Measurements from ENCODE around the gene HOTAIR. TPM values are rescaled to one million over a fixed set of nuclear protein-coding genes. Genes with fewer than 3 reads are reported as not detected.
A peak's percentile ranks its signal among the peaks of the same experiment; 100 is the strongest.

The HOTAIR gene
- total and polyA plus RNA-seq, 2 donors (not counting 3 experiments of a cell fraction or from before 2014, with no cell fraction given) = not detected

GRCh38 chr12:53961025-53961761, 13.6 kb downstream of the HOTAIR start:
- dilution Hi-C loops (cut with MboI; ENCODE audit: extremely low pct_ligation_motif_present, low sequenced_read_pairs) = no loop called here
- no peaks in the 10 kb centered on the region for H3K9me1 ChIP-seq (replicated peaks; ENCODE audit: control insufficient read depth, extremely low read depth, insufficient read depth, low read length)
- no TSS peak for BruUV-seq (replicated peaks)
- no peaks in the 10 kb centered on the region for H3K9me3 ChIP-seq (replicated peaks; ENCODE audit: control insufficient read depth, insufficient read depth, low read length)
- no peak overlapping the region for H3K9ac ChIP-seq (replicated peaks; ENCODE audit: extremely low read depth, insufficient read depth, low read length)
- no peak overlapping the region for H3K27ac ChIP-seq (ENCODE audit: insufficient read depth, low read depth, low read length)
- CTCF ChIA-PET = interaction anchor here (1.0 kb wide), 1 partner anchor 24 kb away, joined by 3 read pairs; the partner anchor contains the start of gene HOXC10
- TF ChIP-seq GATA2 (IDR thresholded peaks at IDR 0.05; ENCODE audit: insufficient read depth, insufficient read length, low read depth, low read length) = no peak
- no peak for TF ChIP-seq MYC (IDR thresholded peaks at IDR 0.05; ENCODE audit: low read depth, low read length)
- TF ChIP-seq FOS (IDR thresholded peaks at IDR 0.05; ENCODE audit: borderline replicate concordance, insufficient read depth, low read length) = no peak
- no peak for TF ChIP-seq MAX (IDR thresholded peaks at IDR 0.05; ENCODE audit: insufficient read depth, insufficient read length)
- TF ChIP-seq CTCF (IDR thresholded peaks at IDR 0.05; ENCODE audit: extremely low read depth in 1 of 2, insufficient read depth in 1 of 2, low read depth in 1 of 2, low read length in 2 of 2) = no peak
- TF ChIP-seq POLR2A (IDR thresholded peaks at IDR 0.05; ENCODE audit: low read depth, low read length) = no peak
- peak; percentile 97 for TF ChIP-seq EZH2 (IDR thresholded peaks at IDR 0.05; ENCODE audit: borderline replicate concordance, low read depth, low read length, severe bottlenecking)
- H2AFZ ChIP-seq (ENCODE audit: low read depth, low read length) = no peak overlapping the region
- no peak overlapping the region for H3K4me2 ChIP-seq (ENCODE audit: insufficient read depth, low read length)
- FAIRE-seq (no peak), DNase-seq (ENCODE audit: low read depth, low spot score) (no peak)
- no peaks in the 10 kb centered on the region for H3K4me1 ChIP-seq (ENCODE audit: control insufficient read depth, extremely low read depth, insufficient read depth, low read length)
- H3K36me3 ChIP-seq (ENCODE audit: control insufficient read depth in 2 of 2, extremely low read depth in 1 of 2, insufficient read depth in 2 of 2, low read length in 2 of 2) = no peaks in the 10 kb centered on the region
- POLR2A ChIA-PET = no interaction called here
- no peaks in the 10 kb centered on the region for H4K20me1 ChIP-seq (replicated peaks; ENCODE audit: control insufficient read depth, extremely low read depth, insufficient read depth, low read length)
- intact Hi-C loops (cut with micrococcal nuclease) = no loop called here
- H3K79me2 ChIP-seq (ENCODE audit: control insufficient read depth, insufficient read depth, low read length) = no peaks in the 10 kb centered on the region
- H3K4me3 ChIP-seq (replicated peaks in 1 of 3; ENCODE audit: insufficient read depth in 1 of 3, low read depth in 1 of 3, low read length in 3 of 3) = no peak overlapping the region
- peaks cover 89 to 98% of the 10 kb centered on the region in 2 experiments for H3K27me3 ChIP-seq (ENCODE audit: control insufficient read depth in 2 of 2, insufficient read depth in 2 of 2, low read length in 2 of 2)
